IMR-90 (cell line): ENCODE results near the gene ETV7. TPM values are rescaled to one million over a fixed set of nuclear protein-coding genes. Genes with fewer than 3 reads are reported as not detected.

Experiments
- ATAC-seq: fragments of 200-7000 bp; cut with Tn5 transposase; 2 replicates; pipeline ENCODE4 v1.9.1; 2020; ENCODE audit warnings: low read depth, mild to moderate bottlenecking, moderate library complexity
- BruUV-seq: library from RNA; stranded (reverse); fragments of 400-500 nt; replicated peaks from 2 replicates; lab custom pipeline; 2021; lab: Mats Ljungman, UMichigan
- CTCF ChIA-PET: fragments of 300-600 bp; formaldehyde crosslinking; extraction: SDS; loops from one replicate; lab custom pipeline; 2021; ENCODE audit warnings: antibody characterized with exemption; lab: Yijun Ruan, JAX
- POLR2A ChIA-PET: fragments of 300-600 bp; sonication (Branson Sonifier 250); formaldehyde crosslinking; loops from one replicate; lab custom pipeline; 2022; ENCODE audit warnings: antibody characterized with exemption; ENCODE audit not compliant: unreplicated experiment; lab: Charles Lee
- DNase-seq: peaks from one replicate; pipeline ENCODE4 v3.0.0; 2013
- H2AFZ ChIP-seq: replicated peaks from 2 replicates; pipeline ENCODE3; 2013; ENCODE audit warnings: low read length, mild to moderate bottlenecking; ENCODE audit not compliant: poor library complexity
- H2AK5ac ChIP-seq: 2 replicates; pipeline ENCODE4 v1.6.1; 2013; ENCODE audit warnings: low read depth, low read length, inconsistent platforms
- H2AK9ac ChIP-seq: replicated peaks from 2 replicates; pipeline ENCODE3; 2013; ENCODE audit warnings: mild to moderate bottlenecking, low read depth, low read length, moderate library complexity; ENCODE audit not compliant: poor library complexity
- H2BK120ac ChIP-seq: 2 replicates; pipeline ENCODE4 v1.6.1; 2013; ENCODE audit warnings: low read depth, low read length, inconsistent platforms
- H2BK15ac ChIP-seq: 3 replicates; pipeline ENCODE4 v1.6.1; 2013; ENCODE audit warnings: low read depth, low read length, inconsistent platforms
- H2BK20ac ChIP-seq: 2 replicates; pipeline ENCODE4 v1.6.1; 2013; ENCODE audit warnings: low read depth, mild to moderate bottlenecking, inconsistent platforms, low read length, moderate library complexity
- H2BK5ac ChIP-seq: 2 replicates; pipeline ENCODE4 v1.6.1; 2013; ENCODE audit warnings: mild to moderate bottlenecking, low read depth, low read length, inconsistent platforms; ENCODE audit not compliant: poor library complexity, severe bottlenecking
- H3K14ac ChIP-seq: replicated peaks from 2 replicates; pipeline ENCODE4 v1.6.1; 2013; ENCODE audit warnings: low read depth, low read length, inconsistent platforms
- H3K18ac ChIP-seq: 2 replicates; pipeline ENCODE4 v1.6.1; 2013; ENCODE audit warnings: low read depth, low read length, control low read depth
- H3K23ac ChIP-seq: 2 replicates; pipeline ENCODE4 v1.6.1; 2013; ENCODE audit warnings: low read depth, low read length, inconsistent platforms
- H3K27ac ChIP-seq: 2 replicates; pipeline ENCODE4 v1.5.1; 2013; ENCODE audit warnings: mild to moderate bottlenecking, control low read depth, low read length; ENCODE audit not compliant: insufficient read depth
- H3K27me3 ChIP-seq: 2 replicates; pipeline ENCODE4 v1.6.1; 2013; ENCODE audit warnings: low read length; ENCODE audit not compliant: control insufficient read depth, insufficient read depth
- H3K36me3 ChIP-seq: 2 replicates; pipeline ENCODE4 v1.6.1; 2013; ENCODE audit warnings: low read length, mixed read lengths; ENCODE audit not compliant: control insufficient read depth, insufficient read depth
- H3K4ac ChIP-seq: 2 replicates; pipeline ENCODE4 v1.6.1; 2013; ENCODE audit warnings: low read depth, low read length, inconsistent platforms
- H3K4me1 ChIP-seq: 2 replicates; pipeline ENCODE4 v1.6.1; 2013; ENCODE audit warnings: low read length, mixed read lengths; ENCODE audit not compliant: control insufficient read depth, insufficient read depth
- H3K4me2 ChIP-seq: 2 replicates; pipeline ENCODE4 v1.6.1; 2013; ENCODE audit warnings: low read depth, mild to moderate bottlenecking, control low read depth, low read length, moderate library complexity
- H3K4me3 ChIP-seq: 2 replicates; pipeline ENCODE4 v1.5.1; 2013; ENCODE audit warnings: low read depth, mild to moderate bottlenecking, control low read depth, low read length, moderate library complexity; ENCODE audit not compliant: insufficient read depth
- H3K56ac ChIP-seq: 2 replicates; pipeline ENCODE4 v1.6.1; 2013; ENCODE audit warnings: low read length, inconsistent platforms; ENCODE audit not compliant: insufficient read depth; ENCODE audit errors: extremely low read depth
- H3K79me1 ChIP-seq, 2 experiments: 2 replicates each; pipeline ENCODE4 v1.6.1; 2013; ENCODE audit warnings: low read length in 2 of 2, inconsistent platforms in 1 of 2, low read depth in 1 of 2
- H3K9ac ChIP-seq: 2 replicates; pipeline ENCODE4 v1.6.1; 2013; ENCODE audit warnings: low read depth, low read length, control low read depth
- H3K9me1 ChIP-seq: 2 replicates; pipeline ENCODE4 v1.6.1; 2013; ENCODE audit warnings: low read length, inconsistent platforms; ENCODE audit not compliant: insufficient read depth
- H3K9me3 ChIP-seq: 2 replicates; pipeline ENCODE4 v1.6.1; 2013; ENCODE audit warnings: low read length; ENCODE audit not compliant: control insufficient read depth, insufficient read depth
- H4K20me1 ChIP-seq: 2 replicates; pipeline ENCODE4 v1.6.1; 2013; ENCODE audit warnings: low read length, inconsistent platforms; ENCODE audit not compliant: insufficient read depth
- H4K5ac ChIP-seq: 2 replicates; pipeline ENCODE4 v1.6.1; 2013; ENCODE audit warnings: mild to moderate bottlenecking, low read depth, low read length, control low read depth
- H4K8ac ChIP-seq, 2 experiments: 2 replicates each; pipeline ENCODE4 v1.6.1; 2013; ENCODE audit warnings: low read depth in 2 of 2, low read length in 2 of 2, control low read depth in 1 of 2, inconsistent platforms in 1 of 2
- H4K91ac ChIP-seq: 2 replicates; pipeline ENCODE4 v1.6.1; 2013; ENCODE audit warnings: low read depth, low read length, inconsistent platforms; ENCODE audit not compliant: insufficient read depth
- BHLHE40 ChIP-seq: fragments of 150-350 bp; IDR thresholded peaks from 2 replicates; pipeline ENCODE4 v1.6.1; 2016; ENCODE audit warnings: mild to moderate bottlenecking, low read depth, low read length
- CEBPB ChIP-seq: IDR thresholded peaks from 2 replicates; pipeline ENCODE4 v1.6.1; 2012; ENCODE audit warnings: low read depth, low read length, improper control_type of control experiment
- FOS ChIP-seq: fragments of 150-350 bp; IDR thresholded peaks from 2 replicates; pipeline ENCODE4 v1.6.1; 2016; ENCODE audit warnings: low read depth, low read length
- MAFK ChIP-seq: IDR thresholded peaks from 2 replicates; pipeline ENCODE4 v1.6.1; 2012; ENCODE audit warnings: low read depth, low read length, improper control_type of control experiment
- NFE2L2 ChIP-seq: fragments of 150-350 bp; IDR thresholded peaks from 2 replicates; pipeline ENCODE4 v1.6.1; 2016; ENCODE audit warnings: low read depth, mild to moderate bottlenecking, low read length
- RAD21 ChIP-seq: IDR thresholded peaks from 2 replicates; pipeline ENCODE4 v1.6.1; 2012; ENCODE audit warnings: low read length, improper control_type of control experiment
- RFX5 ChIP-seq: IDR thresholded peaks from 2 replicates; pipeline ENCODE4 v1.8.0; 2012; ENCODE audit warnings: low read depth, mild to moderate bottlenecking, low read length, moderate library complexity
- SMC3 ChIP-seq: fragments of 150-350 bp; IDR thresholded peaks from 2 replicates; pipeline ENCODE4 v1.6.1; 2016; ENCODE audit warnings: low read depth, mild to moderate bottlenecking, antibody characterized with exemption, low read length, moderate library complexity
- WGBS, 2 experiments: methylation state at CpG; one replicate each; pipeline versions ENCODE4 v1.1.5 to v1.1.7; 2013; ENCODE audit warnings: missing lambda C conversion rate in 2 of 2; ENCODE audit not compliant: insufficient read length in 1 of 2; ENCODE audit errors: extremely low coverage in 2 of 2; 5-methylcytosine and 5-hydroxymethylcytosine counted together
- dilution Hi-C: fragments of 300-500 bp; cut with HindIII; formaldehyde crosslinking; loops from one replicate; pipeline ENCODE4 v1.14.3; 2018; ENCODE audit warnings: low sequenced_read_pairs; ENCODE audit not compliant: unreplicated experiment
- in situ Hi-C: fragments of 300-500 bp; cut with MboI; formaldehyde crosslinking; loops from 3 replicates; pipeline ENCODE4 v1.14.3; 2019; ENCODE audit warnings: low sequenced_read_pairs, inconsistent platforms, mixed read lengths
- intact Hi-C: fragments of 100-400 bp; cut with micrococcal nuclease; formaldehyde crosslinking; loops from 2 replicates; pipeline ENCODE4 v1.10.0; 2022
- polyA plus RNA-seq, 3 experiments: library from polyadenylated mRNA; depleted of rRNA; stranded (reverse); fragments of >200 nt; gene quantifications; 2 replicates each; pipeline ENCODE4 v1.2.3, GENCODE V29; 2012; ENCODE audit warnings: low replicate concordance in 1 of 3
- total RNA-seq: library from RNA; depleted of rRNA; stranded (reverse); fragments of >200 nt; gene quantifications from 2 replicates; pipeline ENCODE4 v1.2.3, GENCODE V29; 2012
- TF ChIP-seq, protein P1 (sequence below): fragments of 150-350 bp; IDR thresholded peaks from 2 replicates; pipeline ENCODE4 v1.6.1; 2017; ENCODE audit warnings: mild to moderate bottlenecking, antibody characterized with exemption, low read length, low read depth

Gene ETV7
- total and polyA plus RNA-seq, 2 of the 4 experiments (the other 2 are of a cell fraction), result 0.17 to 0.18 TPM

DNA sequence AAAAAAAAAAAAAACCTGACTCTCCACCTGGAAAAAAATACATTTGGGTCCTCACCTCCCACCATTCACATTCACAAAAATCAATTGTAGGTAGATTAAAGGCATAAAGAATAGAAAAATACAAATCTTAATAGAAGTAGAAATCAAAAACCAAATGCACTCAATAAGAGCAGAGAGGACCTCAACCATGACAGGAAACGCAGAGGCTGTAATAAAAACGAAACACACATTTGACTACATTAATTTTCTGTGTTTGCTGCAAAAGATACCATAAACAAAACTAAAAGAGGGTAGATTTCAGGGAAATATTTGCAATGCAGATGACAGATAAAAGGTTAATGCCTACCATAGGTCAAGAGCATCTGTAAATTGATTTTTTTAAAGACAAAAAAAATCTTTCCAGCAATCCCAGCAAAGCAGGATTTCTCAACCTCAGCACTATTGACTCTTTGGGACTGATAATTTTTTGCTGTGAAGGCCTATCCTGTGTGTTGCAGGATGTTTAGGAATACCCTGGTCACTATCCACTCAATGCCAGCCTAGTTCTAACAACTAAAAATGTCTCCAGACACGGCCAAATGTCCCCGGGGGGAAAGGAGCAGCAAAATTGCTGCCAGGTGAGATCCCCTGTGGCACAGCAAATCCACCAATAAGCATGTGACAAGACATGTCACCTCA is 9.1 kb downstream of the ETV7 start:
- Histone ChIP-seq H2BK5ac (no peak overlapping the region), H3K56ac (no peak overlapping the region), H3K4me3 (no peak overlapping the region), H4K8ac (no peak overlapping the region), H3K18ac (no peak overlapping the region), H3K4me1 (no peaks in the 10 kb centered on the region), H4K91ac (no peak overlapping the region), H3K4ac (no peak overlapping the region), H2AK9ac (no peak overlapping the region), H2BK15ac (no peak overlapping the region), H2BK120ac (no peak overlapping the region), H3K4me2 (no peak overlapping the region), H3K23ac (no peak overlapping the region), H3K9me3 (no peaks in the 10 kb centered on the region), H2AFZ (no peak overlapping the region), H3K9me1 (no peaks in the 10 kb centered on the region; the same call in 1 of the 2 replicates), H3K14ac (no peak overlapping the region), H2AK5ac (no peak overlapping the region), H3K36me3 (no peaks in the 10 kb centered on the region), H2BK20ac (no peak overlapping the region), H4K5ac (no peak overlapping the region), H3K27ac (no peak overlapping the region), H3K79me1 (no peaks in the 10 kb centered on the region), H3K27me3 (peaks cover 26% of the 10 kb centered on the region), H4K20me1 (no peaks in the 10 kb centered on the region), H3K9ac (no peak overlapping the region)
- POLR2A ChIA-PET, result no interaction called here
- intact Hi-C loops, result no loop called here
- dilution Hi-C loops, result no loop called here
- no CpG with 5 or more reads among the region's 4 CpGs for WGBS, 2 experiments
- TF ChIP-seq FOS, result no peak
- TF ChIP-seq RFX5, result no peak
- no peak for TF ChIP-seq CEBPB
- TF ChIP-seq SMC3, result no peak
- TF ChIP-seq RAD21, result no peak
- no peak for TF ChIP-seq NFE2L2
- no peak for TF ChIP-seq MAFK
- no peak for TF ChIP-seq BHLHE40
- TF ChIP-seq, protein P1, sequence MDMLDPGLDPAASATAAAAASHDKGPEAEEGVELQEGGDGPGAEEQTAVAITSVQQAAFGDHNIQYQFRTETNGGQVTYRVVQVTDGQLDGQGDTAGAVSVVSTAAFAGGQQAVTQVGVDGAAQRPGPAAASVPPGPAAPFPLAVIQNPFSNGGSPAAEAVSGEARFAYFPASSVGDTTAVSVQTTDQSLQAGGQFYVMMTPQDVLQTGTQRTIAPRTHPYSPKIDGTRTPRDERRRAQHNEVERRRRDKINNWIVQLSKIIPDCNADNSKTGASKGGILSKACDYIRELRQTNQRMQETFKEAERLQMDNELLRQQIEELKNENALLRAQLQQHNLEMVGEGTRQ, result no peak
- CTCF ChIA-PET, result no interaction called here
- BruUV-seq, result no TSS peak
- in situ Hi-C loops, result no loop called here
- no peak for DNase-seq
- no peak for ATAC-seq
